ENCODE results near the gene EEF1AKMT1.

The EEF1AKMT1 gene

DNA sequence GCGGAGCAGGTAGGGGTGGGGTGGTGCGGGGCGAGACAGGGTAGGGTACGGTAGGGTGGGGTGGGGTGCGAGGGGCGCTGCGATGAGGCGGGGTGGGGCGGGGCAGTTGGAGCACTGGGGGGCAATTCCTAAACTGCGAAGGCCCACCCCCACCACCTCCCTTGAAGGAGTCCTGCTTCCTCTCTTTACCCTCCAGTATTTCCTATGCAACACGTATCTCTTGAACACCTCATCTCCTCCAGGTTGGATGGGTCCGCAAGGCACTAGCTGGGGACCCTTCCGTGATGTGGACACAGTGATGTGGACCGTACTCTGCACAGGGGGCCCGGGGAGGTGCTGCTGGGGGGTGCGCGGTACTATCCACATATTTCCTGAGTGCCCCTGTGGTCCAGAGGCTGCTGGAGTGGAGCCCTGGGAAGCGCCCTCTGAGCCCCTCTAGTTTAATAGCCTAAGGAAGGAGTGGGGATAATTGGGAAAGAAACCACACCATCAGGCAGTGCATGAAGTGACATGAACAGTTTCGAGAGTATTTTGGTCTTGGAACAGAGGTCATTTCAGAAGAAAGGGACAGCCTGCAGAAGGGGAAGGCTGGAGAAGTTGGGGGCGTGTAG, 69.2 kb downstream of the EEF1AKMT1 start:
- ATAC-seq, result peak; percentile 2; the same call in 2 of the 3 replicates
- TF ChIP-seq ZNF565 (CRISPR knock-in tag; conservative IDR thresholded peaks at IDR 0.05; ENCODE audit: low read depth), result no peak
- no peak for TF ChIP-seq PPARA (CRISPR knock-in tag; IDR thresholded peaks at IDR 0.05; ENCODE audit: borderline replicate concordance)
- TF ChIP-seq TOX (CRISPR knock-in tag; IDR thresholded peaks at IDR 0.05; ENCODE audit: borderline replicate concordance), result no peak
- TF ChIP-seq, protein P1, sequence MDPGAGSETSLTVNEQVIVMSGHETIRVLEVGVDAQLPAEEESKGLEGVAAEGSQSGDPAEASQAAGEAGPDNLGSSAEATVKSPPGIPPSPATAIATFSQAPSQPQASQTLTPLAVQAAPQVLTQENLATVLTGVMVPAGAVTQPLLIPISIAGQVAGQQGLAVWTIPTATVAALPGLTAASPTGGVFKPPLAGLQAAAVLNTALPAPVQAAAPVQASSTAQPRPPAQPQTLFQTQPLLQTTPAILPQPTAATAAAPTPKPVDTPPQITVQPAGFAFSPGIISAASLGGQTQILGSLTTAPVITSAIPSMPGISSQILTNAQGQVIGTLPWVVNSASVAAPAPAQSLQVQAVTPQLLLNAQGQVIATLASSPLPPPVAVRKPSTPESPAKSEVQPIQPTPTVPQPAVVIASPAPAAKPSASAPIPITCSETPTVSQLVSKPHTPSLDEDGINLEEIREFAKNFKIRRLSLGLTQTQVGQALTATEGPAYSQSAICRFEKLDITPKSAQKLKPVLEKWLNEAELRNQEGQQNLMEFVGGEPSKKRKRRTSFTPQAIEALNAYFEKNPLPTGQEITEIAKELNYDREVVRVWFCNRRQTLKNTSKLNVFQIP (CRISPR knock-in tag; IDR thresholded peaks at IDR 0.05; ENCODE audit: borderline replicate concordance, low read depth), result no peak
- no peak for TF ChIP-seq ZFP3 (CRISPR knock-in tag; IDR thresholded peaks at IDR 0.05)
- TF ChIP-seq, protein P2, sequence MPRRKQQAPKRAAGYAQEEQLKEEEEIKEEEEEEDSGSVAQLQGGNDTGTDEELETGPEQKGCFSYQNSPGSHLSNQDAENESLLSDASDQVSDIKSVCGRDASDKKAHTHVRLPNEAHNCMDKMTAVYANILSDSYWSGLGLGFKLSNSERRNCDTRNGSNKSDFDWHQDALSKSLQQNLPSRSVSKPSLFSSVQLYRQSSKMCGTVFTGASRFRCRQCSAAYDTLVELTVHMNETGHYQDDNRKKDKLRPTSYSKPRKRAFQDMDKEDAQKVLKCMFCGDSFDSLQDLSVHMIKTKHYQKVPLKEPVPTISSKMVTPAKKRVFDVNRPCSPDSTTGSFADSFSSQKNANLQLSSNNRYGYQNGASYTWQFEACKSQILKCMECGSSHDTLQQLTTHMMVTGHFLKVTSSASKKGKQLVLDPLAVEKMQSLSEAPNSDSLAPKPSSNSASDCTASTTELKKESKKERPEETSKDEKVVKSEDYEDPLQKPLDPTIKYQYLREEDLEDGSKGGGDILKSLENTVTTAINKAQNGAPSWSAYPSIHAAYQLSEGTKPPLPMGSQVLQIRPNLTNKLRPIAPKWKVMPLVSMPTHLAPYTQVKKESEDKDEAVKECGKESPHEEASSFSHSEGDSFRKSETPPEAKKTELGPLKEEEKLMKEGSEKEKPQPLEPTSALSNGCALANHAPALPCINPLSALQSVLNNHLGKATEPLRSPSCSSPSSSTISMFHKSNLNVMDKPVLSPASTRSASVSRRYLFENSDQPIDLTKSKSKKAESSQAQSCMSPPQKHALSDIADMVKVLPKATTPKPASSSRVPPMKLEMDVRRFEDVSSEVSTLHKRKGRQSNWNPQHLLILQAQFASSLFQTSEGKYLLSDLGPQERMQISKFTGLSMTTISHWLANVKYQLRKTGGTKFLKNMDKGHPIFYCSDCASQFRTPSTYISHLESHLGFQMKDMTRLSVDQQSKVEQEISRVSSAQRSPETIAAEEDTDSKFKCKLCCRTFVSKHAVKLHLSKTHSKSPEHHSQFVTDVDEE (CRISPR knock-in tag; IDR thresholded peaks at IDR 0.05), result no peak
- no peak for TF ChIP-seq SNAI2 (CRISPR knock-in tag; IDR thresholded peaks at IDR 0.05)
- TF ChIP-seq RARB (CRISPR knock-in tag; IDR thresholded peaks at IDR 0.05), result no peak
- no peak for TF ChIP-seq OSR1 (CRISPR knock-in tag; IDR thresholded peaks at IDR 0.05)
- no peak for TF ChIP-seq ISL1 (CRISPR knock-in tag; IDR thresholded peaks at IDR 0.05)
- TF ChIP-seq PATZ1 (CRISPR knock-in tag; IDR thresholded peaks at IDR 0.05; ENCODE audit: borderline replicate concordance), result no peak
- TF ChIP-seq ARNTL (CRISPR knock-in tag; IDR thresholded peaks at IDR 0.05; ENCODE audit: borderline replicate concordance, low read depth), result no peak
- no peak for TF ChIP-seq ZNF8 (CRISPR knock-in tag; IDR thresholded peaks at IDR 0.05)
- TF ChIP-seq, protein P3, sequence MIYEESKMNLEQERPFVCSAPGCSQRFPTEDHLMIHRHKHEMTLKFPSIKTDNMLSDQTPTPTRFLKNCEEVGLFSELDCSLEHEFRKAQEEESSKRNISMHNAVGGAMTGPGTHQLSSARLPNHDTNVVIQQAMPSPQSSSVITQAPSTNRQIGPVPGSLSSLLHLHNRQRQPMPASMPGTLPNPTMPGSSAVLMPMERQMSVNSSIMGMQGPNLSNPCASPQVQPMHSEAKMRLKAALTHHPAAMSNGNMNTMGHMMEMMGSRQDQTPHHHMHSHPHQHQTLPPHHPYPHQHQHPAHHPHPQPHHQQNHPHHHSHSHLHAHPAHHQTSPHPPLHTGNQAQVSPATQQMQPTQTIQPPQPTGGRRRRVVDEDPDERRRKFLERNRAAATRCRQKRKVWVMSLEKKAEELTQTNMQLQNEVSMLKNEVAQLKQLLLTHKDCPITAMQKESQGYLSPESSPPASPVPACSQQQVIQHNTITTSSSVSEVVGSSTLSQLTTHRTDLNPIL (CRISPR knock-in tag; IDR thresholded peaks at IDR 0.05; ENCODE audit: low read depth), result no peak
- no peak for TF ChIP-seq ESRRG (CRISPR knock-in tag; IDR thresholded peaks at IDR 0.05)
- TF ChIP-seq BACH2 (CRISPR knock-in tag; IDR thresholded peaks at IDR 0.05; ENCODE audit: borderline replicate concordance), result no peak
- TF ChIP-seq ZFP30 (CRISPR knock-in tag; IDR thresholded peaks at IDR 0.05), result no peak

- TF ChIP-seq PATZ1 (CRISPR knock-in tag; IDR thresholded peaks at IDR 0.05; ENCODE audit: borderline replicate concordance), result no peak
- TF ChIP-seq, protein P2 (CRISPR knock-in tag; IDR thresholded peaks at IDR 0.05), result no peak
- TF ChIP-seq OSR1 (CRISPR knock-in tag; IDR thresholded peaks at IDR 0.05), result no peak
- TF ChIP-seq ZC3H10 (CRISPR knock-in tag; IDR thresholded peaks at IDR 0.05), result no peak
- no peak for TF ChIP-seq TOX (CRISPR knock-in tag; IDR thresholded peaks at IDR 0.05; ENCODE audit: borderline replicate concordance)
- no peak for TF ChIP-seq PPARA (CRISPR knock-in tag; IDR thresholded peaks at IDR 0.05; ENCODE audit: borderline replicate concordance)
- no peak for TF ChIP-seq ESRRG (CRISPR knock-in tag; IDR thresholded peaks at IDR 0.05)
- no peak for TF ChIP-seq GLIS3 (CRISPR knock-in tag; IDR thresholded peaks at IDR 0.05)
- no peak for TF ChIP-seq SNAI2 (CRISPR knock-in tag; IDR thresholded peaks at IDR 0.05)
- TF ChIP-seq ZNF565 (CRISPR knock-in tag; conservative IDR thresholded peaks at IDR 0.05; ENCODE audit: low read depth), result no peak
- TF ChIP-seq, protein P4, sequence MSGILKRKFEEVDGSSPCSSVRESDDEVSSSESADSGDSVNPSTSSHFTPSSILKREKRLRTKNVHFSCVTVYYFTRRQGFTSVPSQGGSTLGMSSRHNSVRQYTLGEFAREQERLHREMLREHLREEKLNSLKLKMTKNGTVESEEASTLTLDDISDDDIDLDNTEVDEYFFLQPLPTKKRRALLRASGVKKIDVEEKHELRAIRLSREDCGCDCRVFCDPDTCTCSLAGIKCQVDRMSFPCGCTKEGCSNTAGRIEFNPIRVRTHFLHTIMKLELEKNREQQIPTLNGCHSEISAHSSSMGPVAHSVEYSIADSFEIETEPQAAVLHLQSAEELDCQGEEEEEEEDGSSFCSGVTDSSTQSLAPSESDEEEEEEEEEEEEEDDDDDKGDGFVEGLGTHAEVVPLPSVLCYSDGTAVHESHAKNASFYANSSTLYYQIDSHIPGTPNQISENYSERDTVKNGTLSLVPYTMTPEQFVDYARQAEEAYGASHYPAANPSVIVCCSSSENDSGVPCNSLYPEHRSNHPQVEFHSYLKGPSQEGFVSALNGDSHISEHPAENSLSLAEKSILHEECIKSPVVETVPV (CRISPR knock-in tag; IDR thresholded peaks at IDR 0.05), result no peak
- no peak for TF ChIP-seq RARB (CRISPR knock-in tag; IDR thresholded peaks at IDR 0.05)
- TF ChIP-seq ZFP30 (CRISPR knock-in tag; IDR thresholded peaks at IDR 0.05), result no peak
- TF ChIP-seq BACH2 (CRISPR knock-in tag; IDR thresholded peaks at IDR 0.05; ENCODE audit: borderline replicate concordance), result no peak
- TF ChIP-seq ZNF8 (CRISPR knock-in tag; IDR thresholded peaks at IDR 0.05), result no peak
- TF ChIP-seq ISL1 (CRISPR knock-in tag; IDR thresholded peaks at IDR 0.05), result no peak
- peak; percentile 86 for ATAC-seq
Measured at GRCh38 chr13:20703780-20704458, 69.8 kb downstream of the EEF1AKMT1 start.

Measured in SK-N-SH treated with all-trans-retinoic acid at 6 μM for 48 hours (cell line).